HepG2 (cell line): ENCODE data around the gene ANKRD52. TPM values are rescaled to one million over a fixed set of nuclear protein-coding genes. Genes with fewer than 3 reads are reported as not detected.

Source experiments
- ARID2 ChIP-seq: sonication (generic); formaldehyde crosslinking; IDR thresholded peaks from 2 replicates; pipeline ENCODE4 v1.8.1; 2022; ENCODE audit warnings: mild to moderate bottlenecking, missing genetic modification reagents, borderline replicate concordance
- ATF1 ChIP-seq: IDR thresholded peaks from 2 replicates; pipeline ENCODE4 v1.6.1; 2016; ENCODE audit warnings: mild to moderate bottlenecking, control low read depth
- FOXO1 ChIP-seq: sonication (generic); formaldehyde crosslinking; IDR thresholded peaks from 2 replicates; pipeline ENCODE4 v1.4.0; 2020; ENCODE audit warnings: missing genetic modification reagents
- GABPB1 ChIP-seq: IDR thresholded peaks from 2 replicates; pipeline ENCODE4 v1.6.1; 2016; ENCODE audit warnings: mild to moderate bottlenecking, missing genetic modification reagents, moderate library complexity, missing compliant biosample characterization
- GLI4 ChIP-seq: sonication (generic); formaldehyde crosslinking; IDR thresholded peaks from 2 replicates; pipeline ENCODE4 v1.5.1; 2020; ENCODE audit warnings: missing genetic modification reagents, mild to moderate bottlenecking, moderate library complexity, borderline replicate concordance
- HDAC2 ChIP-seq: sonication (generic); formaldehyde crosslinking; IDR thresholded peaks from 2 replicates; pipeline ENCODE4 v1.4.0; 2020; ENCODE audit warnings: missing genetic modification reagents
- ISL2 ChIP-seq: sonication (generic); formaldehyde crosslinking; IDR thresholded peaks from 2 replicates; pipeline ENCODE4 v1.5.0; 2020; ENCODE audit warnings: missing genetic modification reagents
- MIER2 ChIP-seq: IDR thresholded peaks from 2 replicates; pipeline ENCODE4 v1.6.1; 2016; ENCODE audit warnings: missing biosample characterization, missing genetic modification reagents
- MTA1 ChIP-seq: sonication (generic); formaldehyde crosslinking; IDR thresholded peaks from 2 replicates; pipeline ENCODE4 v1.4.0; 2020; ENCODE audit warnings: missing genetic modification reagents, mild to moderate bottlenecking, borderline replicate concordance
- MTF1 ChIP-seq: sonication (generic); formaldehyde crosslinking; IDR thresholded peaks from 2 replicates; pipeline ENCODE4 v1.5.0; 2020; ENCODE audit warnings: missing genetic modification reagents
- NCOA1 ChIP-seq: sonication (generic); formaldehyde crosslinking; IDR thresholded peaks from 2 replicates; pipeline ENCODE4 v1.9.0; 2021; ENCODE audit warnings: missing genetic modification reagents
- PHF21A ChIP-seq: sonication (generic); formaldehyde crosslinking; IDR thresholded peaks from 2 replicates; pipeline ENCODE4 v1.5.0; 2020; ENCODE audit warnings: mild to moderate bottlenecking, missing genetic modification reagents
- PHF5A ChIP-seq: IDR thresholded peaks from one replicate; pipeline ENCODE4 v1.6.1; 2018; ENCODE audit warnings: low read depth, missing genetic modification reagents; ENCODE audit not compliant: unreplicated experiment
- POLR2A ChIP-seq, 2 experiments: IDR thresholded peaks; 2 replicates each; pipeline ENCODE4 v1.6.1; 2011; ENCODE audit warnings: low read depth in 2 of 2, low read length in 2 of 2, mild to moderate bottlenecking in 1 of 2, moderate library complexity in 1 of 2; ENCODE audit not compliant: insufficient read depth in 1 of 2
- RARA ChIP-seq: IDR thresholded peaks from 2 replicates; pipeline ENCODE4 v1.6.1; 2016; ENCODE audit warnings: missing genetic modification reagents, missing compliant biosample characterization
- RFX1 ChIP-seq: fragments of 450-650 bp; IDR thresholded peaks from 2 replicates; pipeline ENCODE4 v1.6.1; 2017
- RFX5 ChIP-seq: IDR thresholded peaks from 2 replicates; pipeline ENCODE4 v1.6.1; 2011; ENCODE audit warnings: low read depth, low read length, improper control_type of control experiment
- TGIF2 ChIP-seq: IDR thresholded peaks from 2 replicates; pipeline ENCODE4 v1.6.1; 2016; ENCODE audit warnings: control low read depth, missing compliant biosample characterization
- ZBTB33 ChIP-seq: sonication (generic); formaldehyde crosslinking; IDR thresholded peaks from 2 replicates; pipeline ENCODE4 v1.4.0; 2020; ENCODE audit warnings: missing genetic modification reagents
- ZBTB7A ChIP-seq: sonication (generic); formaldehyde crosslinking; IDR thresholded peaks from 2 replicates; pipeline ENCODE4 v1.8.0; 2022; ENCODE audit warnings: mild to moderate bottlenecking, missing genetic modification reagents
- ZFY ChIP-seq: sonication (generic); formaldehyde crosslinking; IDR thresholded peaks from 2 replicates; pipeline ENCODE4 v1.4.0; 2020; ENCODE audit warnings: missing genetic modification reagents
- ZNF574 ChIP-seq: sonication (generic); formaldehyde crosslinking; IDR thresholded peaks from 2 replicates; pipeline ENCODE4 v1.4.0; 2020; ENCODE audit warnings: missing genetic modification reagents
- ZNF691 ChIP-seq: sonication (generic); formaldehyde crosslinking; IDR thresholded peaks from 2 replicates; pipeline ENCODE4 v1.4.0; 2020; ENCODE audit warnings: missing genetic modification reagents, low read depth, mild to moderate bottlenecking, borderline replicate concordance
- ZNF83 ChIP-seq: sonication (generic); formaldehyde crosslinking; IDR thresholded peaks from 2 replicates; pipeline ENCODE4 v1.4.0; 2020; ENCODE audit warnings: missing genetic modification reagents, mild to moderate bottlenecking, borderline replicate concordance
- polyA plus RNA-seq, 8 experiments: library from polyadenylated mRNA; depleted of rRNA in 3 of 8; stranded (reverse) in 7 of 8; unstranded in 1 of 8; fragments of >200 nt; fragmentation: Illumina TruSeq in 4 of 8; extraction: Trizol in 4 of 8; gene quantifications; 2 replicates each; pipeline versions ENCODE4 v1.2.1 to v1.2.3, GENCODE V29; 2011 to 2016; ENCODE audit warnings: low read depth in 4 of 8, missing spikeins in 1 of 8, mixed read lengths in 1 of 8; ENCODE audit not compliant: insufficient read depth in 1 of 8
- total RNA-seq, 5 experiments: library from RNA; depleted of rRNA; stranded (reverse); fragments of >200 nt; fragmentation: Illumina TruSeq; extraction: Trizol; gene quantifications; 2 replicates each; pipeline ENCODE4 v1.2.3, GENCODE V29; 2016; ENCODE audit warnings: low read depth in 1 of 5

The ANKRD52 gene
- total and polyA plus RNA-seq, 2 of the 13 experiments (the other 11 are each of a cell fraction or from before 2014, with no cell fraction given), result 7.8 to 9.2 TPM

- no peak for TF ChIP-seq ZNF691 (CRISPR knock-in tag)
- 0 out of 2 replicates have a peak, but pooled peaks have one; percentile 18 for TF ChIP-seq GABPB1 (CRISPR knock-in tag)
- TF ChIP-seq ZNF83, result peak; percentile 46; the same call in 1 of the 2 replicates
- TF ChIP-seq TGIF2 (CRISPR knock-in tag), result 0 out of 2 replicates have a peak, but pooled peaks have one; percentile 12
- peak; percentile 24; the same call in 1 of the 2 replicates for TF ChIP-seq ISL2 (CRISPR knock-in tag)
- no peak for TF ChIP-seq MTA1 (CRISPR knock-in tag)
- peak; percentile 32; the same call in 1 of the 2 replicates for TF ChIP-seq HDAC2 (CRISPR knock-in tag)
- peak; percentile 47; the same call in 1 of the 2 replicates for TF ChIP-seq ATF1
- TF ChIP-seq ZFY (CRISPR knock-in tag), result peak; percentile 85
- TF ChIP-seq RFX1, result no peak
- peak; percentile 71 to 85; a peak in 3 of 4 replicates for TF ChIP-seq POLR2A (IDR thresholded peaks at IDR 0.05; ENCODE audit: insufficient read depth in 1 of 2, low read depth in 2 of 2, low read length in 2 of 2)
- TF ChIP-seq FOXO1, result no peak
- TF ChIP-seq MIER2, result no peak
- TF ChIP-seq PHF5A (CRISPR knock-in tag), result peak; percentile 78
- peak; percentile 27; the same call in 1 of the 2 replicates for TF ChIP-seq ARID2 (CRISPR knock-in tag)
- no peak for TF ChIP-seq MTF1
- 0 out of 2 replicates have a peak, but pooled peaks have one; percentile 17 for TF ChIP-seq RARA
- peak; percentile 52; the same call in 1 of the 2 replicates for TF ChIP-seq ZNF574 (CRISPR knock-in tag)
- TF ChIP-seq GLI4, result peak; percentile 12; the same call in 1 of the 2 replicates
- TF ChIP-seq NCOA1, result peak; percentile 50; the same call in 1 of the 2 replicates
- TF ChIP-seq ZBTB7A, result peak; percentile 54
- TF ChIP-seq RFX5, result no peak
- peak; percentile 75; the same call in 1 of the 2 replicates for TF ChIP-seq PHF21A (CRISPR knock-in tag)
- TF ChIP-seq ZBTB33 (CRISPR knock-in tag), result no peak
Measured at GRCh38 chr12:56230432-56231183, 27.6 kb downstream of the ANKRD52 start (continued).
